ENCODE data around the gene NEK8.

NEK8 gene

DNA sequence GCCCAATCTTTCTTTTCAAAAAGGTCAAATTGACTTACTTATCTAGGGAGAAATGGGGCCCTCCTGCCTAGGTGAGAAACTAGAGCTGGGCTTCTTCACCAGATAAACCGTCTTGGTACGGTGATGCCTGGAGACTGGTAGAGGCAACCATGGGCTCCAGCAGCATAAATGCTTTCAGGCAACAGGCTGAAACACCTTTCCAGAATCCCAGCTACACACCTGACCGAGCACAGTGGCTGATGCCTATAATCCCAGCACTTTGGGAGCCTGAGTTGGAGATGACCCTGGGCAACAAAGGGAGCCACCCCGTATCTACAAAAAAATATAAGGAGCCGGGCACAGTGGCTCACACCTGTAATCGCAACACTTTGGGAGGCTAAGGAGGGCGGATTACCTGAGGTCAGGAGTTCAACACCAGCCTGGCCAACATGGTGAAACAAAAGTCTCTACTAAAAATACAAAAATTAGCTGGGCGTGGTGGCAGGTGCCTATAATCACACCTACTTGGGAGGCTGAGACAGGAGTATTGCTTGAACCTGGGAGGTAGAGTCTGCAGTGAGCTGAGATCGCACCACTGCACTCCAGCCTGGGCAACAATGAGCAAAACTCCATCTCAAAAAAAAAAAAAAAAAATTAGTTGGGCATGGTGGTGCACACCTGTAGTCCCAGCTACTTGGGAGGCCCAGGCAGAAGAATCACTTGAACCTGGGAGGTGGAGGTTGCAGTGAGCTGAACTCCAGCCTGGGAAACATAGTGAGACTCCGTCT, 23.2 kb downstream of the NEK8 start:
- TF ChIP-seq, protein P1, sequence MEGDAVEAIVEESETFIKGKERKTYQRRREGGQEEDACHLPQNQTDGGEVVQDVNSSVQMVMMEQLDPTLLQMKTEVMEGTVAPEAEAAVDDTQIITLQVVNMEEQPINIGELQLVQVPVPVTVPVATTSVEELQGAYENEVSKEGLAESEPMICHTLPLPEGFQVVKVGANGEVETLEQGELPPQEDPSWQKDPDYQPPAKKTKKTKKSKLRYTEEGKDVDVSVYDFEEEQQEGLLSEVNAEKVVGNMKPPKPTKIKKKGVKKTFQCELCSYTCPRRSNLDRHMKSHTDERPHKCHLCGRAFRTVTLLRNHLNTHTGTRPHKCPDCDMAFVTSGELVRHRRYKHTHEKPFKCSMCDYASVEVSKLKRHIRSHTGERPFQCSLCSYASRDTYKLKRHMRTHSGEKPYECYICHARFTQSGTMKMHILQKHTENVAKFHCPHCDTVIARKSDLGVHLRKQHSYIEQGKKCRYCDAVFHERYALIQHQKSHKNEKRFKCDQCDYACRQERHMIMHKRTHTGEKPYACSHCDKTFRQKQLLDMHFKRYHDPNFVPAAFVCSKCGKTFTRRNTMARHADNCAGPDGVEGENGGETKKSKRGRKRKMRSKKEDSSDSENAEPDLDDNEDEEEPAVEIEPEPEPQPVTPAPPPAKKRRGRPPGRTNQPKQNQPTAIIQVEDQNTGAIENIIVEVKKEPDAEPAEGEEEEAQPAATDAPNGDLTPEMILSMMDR (IDR thresholded peaks at IDR 0.05; ENCODE audit: low read depth, low read length, missing control alignments) = no peak
- DNase-seq (ENCODE audit: low read depth) = no peak
- no peak overlapping the region for H3K4me3 ChIP-seq (ENCODE audit: low read depth, low read length)

DNA sequence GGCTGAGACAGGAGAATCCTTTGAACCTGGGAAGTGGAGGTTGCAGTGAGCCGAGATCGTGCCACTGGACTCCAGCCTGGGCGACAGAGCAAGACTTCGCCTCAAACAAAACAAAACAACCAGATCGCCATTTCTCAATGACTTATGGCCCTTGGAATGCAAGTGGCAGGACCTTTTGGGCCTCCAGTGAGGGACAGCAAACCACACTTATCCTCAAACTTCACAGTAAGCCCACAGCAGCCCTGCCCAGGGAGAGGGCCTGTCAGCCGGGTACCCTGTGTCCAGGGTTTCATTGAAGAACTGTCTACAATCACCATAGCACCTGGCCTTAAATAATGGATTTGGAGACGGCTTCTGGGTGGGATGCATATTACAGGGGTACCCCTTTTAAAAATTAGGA, 26.9 kb downstream of the NEK8 start:
- no peak overlapping the region for H3K4me3 ChIP-seq (ENCODE audit: low read depth, low read length)
- TF ChIP-seq, protein P1 (IDR thresholded peaks at IDR 0.05; ENCODE audit: low read depth, low read length, missing control alignments) = no peak
- no peak for DNase-seq (ENCODE audit: low read depth)

DNA sequence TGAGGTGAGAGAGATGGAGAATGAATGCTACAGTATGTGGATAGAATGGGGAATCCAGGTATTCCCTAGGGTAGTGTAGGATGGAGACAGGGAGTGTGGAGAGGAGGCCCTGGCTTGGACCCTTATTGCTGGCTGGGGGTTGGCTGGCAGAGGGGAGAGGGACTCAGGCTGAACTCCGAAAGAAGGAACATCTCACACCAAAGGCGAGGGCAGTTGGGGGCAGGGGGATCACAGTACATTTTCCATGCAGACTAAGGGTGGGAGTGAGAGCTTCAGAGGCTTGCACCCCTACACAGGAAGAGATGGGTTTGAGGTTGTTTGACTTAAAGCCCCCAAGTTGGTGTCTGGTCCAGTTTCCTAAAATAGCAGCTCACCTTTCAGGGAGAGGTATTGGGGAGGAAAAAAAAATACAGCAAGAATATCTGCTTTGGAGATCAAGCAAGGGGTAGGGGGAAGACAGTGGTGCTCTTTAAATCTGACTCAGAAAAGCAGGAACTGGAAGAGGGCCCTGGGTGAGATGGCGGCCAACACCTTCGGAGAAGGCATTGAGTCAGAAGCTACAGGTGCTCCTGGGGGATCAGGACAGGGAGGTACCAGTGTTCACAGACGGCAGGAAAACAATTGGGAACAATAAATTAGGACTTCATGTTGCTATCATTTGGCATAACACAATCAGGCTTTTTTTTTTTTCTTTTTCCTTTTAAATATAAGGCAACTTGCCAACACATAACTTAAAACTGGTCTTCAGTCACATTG, 27.6 kb downstream of the NEK8 start:
- TF ChIP-seq, protein P1 (IDR thresholded peaks at IDR 0.05; ENCODE audit: low read depth, low read length, missing control alignments) = no peak
- no peak for DNase-seq (ENCODE audit: low read depth)

DNA sequence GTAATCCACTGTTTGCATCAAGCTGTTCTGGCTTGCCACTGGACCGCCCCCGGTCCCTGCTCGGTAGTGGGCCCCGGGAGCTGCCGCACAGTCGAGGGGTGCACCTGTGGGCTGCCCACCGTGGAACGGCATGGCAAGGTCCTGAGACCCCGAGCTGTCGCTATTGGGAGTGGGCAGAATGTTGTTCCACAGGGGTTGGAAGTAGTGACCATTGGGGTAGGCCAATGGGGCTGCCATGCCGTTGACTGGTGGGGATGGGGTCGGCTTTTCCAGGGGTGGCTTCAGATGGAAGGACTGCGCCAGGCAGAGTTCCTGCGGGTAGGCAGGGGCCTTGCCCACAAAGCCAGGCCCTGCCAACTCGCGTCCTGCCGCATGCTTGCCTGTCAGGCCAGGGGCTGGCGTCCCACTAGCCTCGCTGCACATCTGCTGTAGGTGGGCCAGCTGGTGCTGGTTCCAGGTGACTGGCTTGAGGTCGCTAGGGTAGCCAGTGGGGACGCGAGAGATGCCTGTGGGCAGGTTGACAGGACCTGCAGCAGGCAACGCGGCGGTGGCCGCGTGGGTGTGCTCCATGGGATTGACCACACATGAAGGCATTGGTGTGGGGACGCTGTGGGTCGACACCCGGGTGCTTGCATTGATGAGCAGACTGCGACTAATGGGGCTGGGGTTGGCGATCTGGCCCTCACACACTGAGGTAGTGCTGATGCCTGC, 30.0 kb downstream of the NEK8 start:
- DNase-seq (ENCODE audit: low read depth) = no peak
- TF ChIP-seq, protein P1 (IDR thresholded peaks at IDR 0.05; ENCODE audit: low read depth, low read length, missing control alignments) = no peak
- no peak overlapping the region for H3K4me3 ChIP-seq (ENCODE audit: low read depth, low read length)

More for the DNA sequence above, 27.6 kb downstream of the NEK8 start:
- H3K4me3 ChIP-seq (ENCODE audit: low read depth, low read length) = no peak overlapping the region

DNA sequence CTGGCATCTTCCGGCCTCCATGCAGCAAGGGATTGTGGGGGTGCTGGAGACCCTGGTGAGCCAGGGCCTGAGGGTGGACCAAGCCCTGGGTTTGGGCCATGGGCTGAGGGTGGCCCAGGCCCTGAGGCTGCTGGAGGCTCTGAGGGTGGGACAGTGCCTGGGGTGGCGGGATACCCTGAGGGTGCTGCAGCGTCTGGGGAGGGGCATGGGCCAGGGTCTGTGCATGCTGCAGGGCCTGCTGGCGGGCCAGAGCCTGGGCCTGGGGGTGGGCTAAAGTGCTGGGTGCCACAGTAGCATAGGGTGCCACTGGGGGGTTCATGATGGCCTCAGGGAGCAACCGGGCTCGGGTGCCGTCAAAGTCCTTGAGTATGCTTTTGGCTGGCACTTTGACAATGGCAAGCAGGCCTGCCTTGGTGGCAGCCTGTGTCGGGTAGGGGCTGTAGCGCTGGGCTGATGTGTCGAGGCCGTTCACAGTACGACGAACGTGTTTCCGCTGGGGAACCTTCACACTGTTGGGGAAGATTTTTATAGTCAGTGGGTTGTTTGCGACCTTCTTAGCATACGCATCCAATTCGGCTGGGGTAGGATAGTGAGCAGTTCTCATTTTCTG, 30.8 kb downstream of the NEK8 start:
- no peak overlapping the region for H3K4me3 ChIP-seq (ENCODE audit: low read depth, low read length)
- no peak for DNase-seq (ENCODE audit: low read depth)
- TF ChIP-seq, protein P1 (IDR thresholded peaks at IDR 0.05; ENCODE audit: low read depth, low read length, missing control alignments) = no peak

DNA sequence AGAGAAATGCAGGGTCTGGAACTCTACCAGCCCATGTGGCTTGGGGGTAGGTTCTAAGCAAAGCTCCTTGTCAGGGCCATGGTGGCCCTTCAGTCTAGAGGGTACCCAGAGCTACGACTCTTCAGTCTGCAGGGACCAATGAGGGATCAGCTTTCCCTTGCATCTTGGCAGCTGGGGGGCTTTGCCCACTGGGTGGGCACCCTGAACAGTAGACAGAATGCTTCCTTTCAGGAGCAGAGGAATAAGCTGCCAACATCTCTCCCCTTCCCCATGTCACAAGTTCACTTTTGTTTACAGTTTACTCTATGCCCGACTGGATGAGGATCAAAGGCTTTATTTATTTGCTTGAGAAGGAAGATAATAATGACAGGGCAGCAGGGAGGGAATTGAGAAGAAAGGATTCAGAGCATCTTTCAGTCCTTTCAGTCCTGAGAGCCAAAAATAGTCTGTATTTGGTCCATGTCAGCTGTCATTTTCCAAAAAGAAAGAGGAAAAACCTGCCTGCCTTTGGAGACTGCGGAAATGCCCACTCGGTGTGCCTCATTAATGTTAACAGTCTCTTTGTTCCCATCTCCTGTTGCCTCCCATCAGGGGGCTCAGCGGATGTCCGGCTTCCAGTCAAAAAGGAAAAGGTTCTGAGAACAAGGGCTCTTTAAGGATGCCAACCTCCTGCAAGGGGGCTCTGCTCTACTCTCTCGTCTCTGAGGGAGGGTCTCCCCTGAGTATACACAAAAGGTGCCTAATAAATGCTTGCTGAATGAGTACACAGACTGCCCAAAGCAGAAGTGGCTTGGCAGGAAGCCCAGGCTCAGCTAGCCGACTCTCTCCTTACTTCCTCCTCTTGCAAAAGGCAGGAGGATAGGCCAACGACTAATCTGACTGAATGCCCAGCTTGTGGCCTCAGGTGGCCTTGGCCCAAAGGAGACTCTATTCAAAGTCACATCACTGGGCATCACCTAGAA, 32.3 kb downstream of the NEK8 start:
- TF ChIP-seq, protein P1 (IDR thresholded peaks at IDR 0.05; ENCODE audit: low read depth, low read length, missing control alignments) = no peak
- DNase-seq (ENCODE audit: low read depth) = no peak
- no peak overlapping the region for H3K4me3 ChIP-seq (ENCODE audit: low read depth, low read length)
